Sigmoid colon (tissue), 4 donors: ENCODE results near the gene HCN4.

Source experiments
- EP300 ChIP-seq, 4 donors: sonication (generic); formaldehyde crosslinking; IDR thresholded peaks; one replicate each; pipeline ENCODE4 v1.6.1; 2017; ENCODE audit warnings: antibody characterized with exemption in 4 of 4
- POLR2A ChIP-seq, 2 donors: fragments of 450-650 bp; IDR thresholded peaks; one replicate each; pipeline ENCODE4 v1.6.1; 2016; ENCODE audit warnings: antibody characterized with exemption in 2 of 2, mild to moderate bottlenecking in 2 of 2, moderate library complexity in 2 of 2
- POLR2AphosphoS5 ChIP-seq, 4 donors: sonication (generic); formaldehyde crosslinking; IDR thresholded peaks; one replicate each; pipeline ENCODE4 v1.6.1; 2017; ENCODE audit warnings: antibody characterized with exemption in 4 of 4
- TF ChIP-seq, protein P1 (sequence below), 4 experiments: fragments of 450-650 bp in 3 of 4; fragments of 200-600 bp in 1 of 4; IDR thresholded peaks; one replicate each; pipeline ENCODE4 v1.5.1; 2016 to 2019; ENCODE audit warnings: antibody characterized with exemption in 4 of 4, mild to moderate bottlenecking in 3 of 4, moderate library complexity in 2 of 4

GRCh38 chr15:73362900-73363299 lies 5.9 kb downstream of the HCN4 start:
- TF ChIP-seq, protein P1, sequence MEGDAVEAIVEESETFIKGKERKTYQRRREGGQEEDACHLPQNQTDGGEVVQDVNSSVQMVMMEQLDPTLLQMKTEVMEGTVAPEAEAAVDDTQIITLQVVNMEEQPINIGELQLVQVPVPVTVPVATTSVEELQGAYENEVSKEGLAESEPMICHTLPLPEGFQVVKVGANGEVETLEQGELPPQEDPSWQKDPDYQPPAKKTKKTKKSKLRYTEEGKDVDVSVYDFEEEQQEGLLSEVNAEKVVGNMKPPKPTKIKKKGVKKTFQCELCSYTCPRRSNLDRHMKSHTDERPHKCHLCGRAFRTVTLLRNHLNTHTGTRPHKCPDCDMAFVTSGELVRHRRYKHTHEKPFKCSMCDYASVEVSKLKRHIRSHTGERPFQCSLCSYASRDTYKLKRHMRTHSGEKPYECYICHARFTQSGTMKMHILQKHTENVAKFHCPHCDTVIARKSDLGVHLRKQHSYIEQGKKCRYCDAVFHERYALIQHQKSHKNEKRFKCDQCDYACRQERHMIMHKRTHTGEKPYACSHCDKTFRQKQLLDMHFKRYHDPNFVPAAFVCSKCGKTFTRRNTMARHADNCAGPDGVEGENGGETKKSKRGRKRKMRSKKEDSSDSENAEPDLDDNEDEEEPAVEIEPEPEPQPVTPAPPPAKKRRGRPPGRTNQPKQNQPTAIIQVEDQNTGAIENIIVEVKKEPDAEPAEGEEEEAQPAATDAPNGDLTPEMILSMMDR (IDR thresholded peaks at IDR 0.05): no peak
- TF ChIP-seq POLR2A (IDR thresholded peaks at IDR 0.05) (no peak), POLR2AphosphoS5 (IDR thresholded peaks at IDR 0.05) (no peak), EP300 (IDR thresholded peaks at IDR 0.05) (no peak)
